ENCODE data around the gene TBXAS1.

Gene TBXAS1

DNA sequence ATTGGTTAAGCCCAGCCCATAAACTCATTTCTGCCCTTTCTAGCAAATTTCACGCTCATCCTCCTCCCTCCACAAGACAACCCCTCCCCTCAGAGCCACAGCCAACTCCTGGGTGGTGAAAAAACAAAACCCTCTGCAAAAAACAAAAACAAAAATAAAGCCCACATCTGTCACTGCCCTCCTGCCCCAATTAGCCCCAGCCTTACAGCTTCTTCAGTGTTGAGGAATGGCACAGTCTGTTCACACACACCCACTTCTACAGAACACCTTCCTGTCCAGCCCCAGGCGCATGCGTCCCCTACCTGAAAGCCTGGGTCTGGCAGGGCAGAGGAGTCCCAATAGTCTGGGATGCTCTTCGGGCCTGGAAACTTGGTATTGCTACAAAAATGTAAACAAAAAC lies 199.2 kb downstream of the TBXAS1 start:
- no peak for DNase-seq

DNA sequence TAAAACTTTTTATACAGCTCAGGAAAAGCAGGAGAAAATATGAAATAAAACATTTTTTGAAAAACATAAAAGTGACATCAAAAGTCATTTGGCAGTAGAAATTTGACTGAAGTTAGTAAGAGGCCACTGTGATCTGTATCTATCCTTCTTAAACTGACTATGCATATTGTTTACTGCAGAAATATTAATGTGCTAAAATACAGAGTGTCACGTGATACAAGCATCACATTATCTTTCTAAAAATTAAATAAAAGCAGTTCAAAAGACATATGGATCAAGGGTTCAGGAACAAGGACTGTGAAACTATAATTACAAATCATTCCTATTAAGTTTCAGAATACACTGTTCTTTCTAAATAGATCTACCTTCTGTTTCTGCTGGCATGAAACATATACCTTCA lies 200.0 kb downstream of the TBXAS1 start:
- DNase-seq = no peak

DNA sequence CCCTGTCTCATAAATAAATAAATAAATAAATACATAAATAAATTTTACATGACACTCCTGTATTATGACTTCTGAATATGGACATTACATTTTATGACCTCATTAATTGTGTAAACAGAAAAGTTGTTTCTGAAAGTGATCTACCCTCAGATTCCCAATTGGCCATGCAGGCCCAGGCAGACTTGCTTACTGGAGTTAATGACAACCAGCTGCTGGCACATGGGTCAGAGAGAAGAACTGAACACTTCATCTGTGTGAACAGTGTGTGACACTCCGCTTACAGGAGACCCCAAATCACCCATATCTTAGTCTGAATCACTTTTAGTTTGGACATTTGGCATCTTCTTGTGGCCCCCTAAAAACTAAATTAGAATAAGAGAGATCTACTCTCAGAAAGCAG lies 202.3 kb downstream of the TBXAS1 start:
- peak; percentile 21 for DNase-seq

GRCh38 chr7:140033036-140033435 lies 204.0 kb downstream of the TBXAS1 start:
- no peak for DNase-seq

GRCh38 chr7:140033779-140034363 lies 204.8 kb downstream of the TBXAS1 start:
- DNase-seq = no peak

GRCh38 chr7:140034421-140034820 lies 205.4 kb downstream of the TBXAS1 start:
- no peak for DNase-seq

DNA sequence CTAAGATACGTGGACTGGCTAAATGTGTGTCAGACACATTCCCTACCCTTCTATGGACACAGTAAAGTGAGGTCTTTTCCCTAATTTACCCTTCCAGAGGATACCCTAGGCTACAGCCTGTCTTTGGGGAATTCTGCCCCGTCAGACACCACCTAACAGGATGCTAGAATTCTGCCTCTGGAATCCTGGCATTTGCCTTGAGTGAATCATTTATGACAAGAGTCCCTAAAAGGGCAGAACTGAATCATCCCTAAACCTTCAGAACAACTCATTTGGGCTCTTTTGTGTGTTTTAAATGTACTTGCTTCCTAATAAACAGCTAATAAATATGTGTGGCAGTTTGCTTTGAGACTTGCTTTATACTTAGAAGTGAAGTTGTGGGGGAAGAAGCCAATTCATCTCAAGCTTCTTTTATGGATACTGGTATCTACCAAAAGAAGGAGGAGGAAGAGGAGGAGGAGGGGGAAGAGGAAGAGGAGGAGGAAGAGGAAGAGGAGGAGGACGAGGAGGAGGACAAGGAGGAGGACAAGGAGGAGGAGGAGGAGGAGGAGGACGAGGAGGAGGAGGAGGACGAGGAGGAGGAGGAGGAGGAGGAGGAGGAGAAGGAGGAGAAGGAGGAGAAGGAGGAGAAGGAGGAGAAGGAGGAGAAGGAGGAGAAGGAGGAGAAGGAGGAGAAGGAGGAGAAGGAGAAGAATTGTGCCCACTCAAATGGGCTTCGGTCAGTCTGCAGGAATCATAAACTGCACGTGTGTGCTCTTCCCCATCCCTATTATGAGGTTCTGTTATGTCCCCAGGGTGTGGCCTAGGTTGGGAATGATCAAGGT lies 206.5 kb downstream of the TBXAS1 start:
- DNase-seq = no peak

- DNase-seq = no peak
These were observed 207.3 kb downstream of the TBXAS1 start for GRCh38 chr7:140036224-140036962.

DNA sequence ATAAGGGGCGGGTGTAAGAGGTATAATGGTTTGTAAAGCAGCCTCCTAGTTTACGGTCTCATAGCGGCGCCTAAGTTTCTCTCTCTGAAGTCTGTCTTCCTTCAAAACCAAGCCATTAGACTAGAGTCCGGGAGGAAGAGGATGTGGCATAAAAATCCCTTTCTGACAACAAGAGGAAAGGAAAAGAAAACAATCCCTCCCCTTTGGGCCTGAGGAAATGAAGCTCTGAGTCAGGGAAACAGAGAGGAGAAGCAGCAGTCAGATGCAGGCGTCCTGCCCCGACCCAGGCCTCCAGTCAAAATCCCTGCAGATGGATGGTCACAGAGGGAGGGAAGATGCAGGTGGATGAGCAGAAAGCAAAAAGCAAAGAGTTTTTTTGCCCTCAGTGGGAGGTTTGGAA lies 210.0 kb downstream of the TBXAS1 start:
- no peak for DNase-seq

DNA sequence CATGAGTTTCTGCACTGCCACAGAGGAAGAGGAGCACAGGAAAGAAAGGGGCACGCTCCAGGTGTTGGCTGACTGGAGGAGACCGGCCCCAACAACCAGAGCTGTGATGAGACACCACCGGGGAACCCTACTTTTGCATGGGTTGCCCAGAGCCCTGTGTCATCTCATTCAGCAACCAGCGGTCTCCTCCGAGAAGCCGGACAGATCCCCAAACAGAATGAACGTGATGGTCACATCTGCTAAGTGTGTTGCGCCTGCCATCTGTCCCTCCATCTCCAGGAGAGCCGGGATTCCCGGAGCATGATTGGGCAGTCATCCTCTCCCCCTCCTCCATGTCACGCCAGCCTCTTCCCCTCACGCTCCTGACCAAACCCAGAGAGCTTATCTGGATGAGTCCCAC lies 210.8 kb downstream of the TBXAS1 start:
- no peak for DNase-seq

DNA sequence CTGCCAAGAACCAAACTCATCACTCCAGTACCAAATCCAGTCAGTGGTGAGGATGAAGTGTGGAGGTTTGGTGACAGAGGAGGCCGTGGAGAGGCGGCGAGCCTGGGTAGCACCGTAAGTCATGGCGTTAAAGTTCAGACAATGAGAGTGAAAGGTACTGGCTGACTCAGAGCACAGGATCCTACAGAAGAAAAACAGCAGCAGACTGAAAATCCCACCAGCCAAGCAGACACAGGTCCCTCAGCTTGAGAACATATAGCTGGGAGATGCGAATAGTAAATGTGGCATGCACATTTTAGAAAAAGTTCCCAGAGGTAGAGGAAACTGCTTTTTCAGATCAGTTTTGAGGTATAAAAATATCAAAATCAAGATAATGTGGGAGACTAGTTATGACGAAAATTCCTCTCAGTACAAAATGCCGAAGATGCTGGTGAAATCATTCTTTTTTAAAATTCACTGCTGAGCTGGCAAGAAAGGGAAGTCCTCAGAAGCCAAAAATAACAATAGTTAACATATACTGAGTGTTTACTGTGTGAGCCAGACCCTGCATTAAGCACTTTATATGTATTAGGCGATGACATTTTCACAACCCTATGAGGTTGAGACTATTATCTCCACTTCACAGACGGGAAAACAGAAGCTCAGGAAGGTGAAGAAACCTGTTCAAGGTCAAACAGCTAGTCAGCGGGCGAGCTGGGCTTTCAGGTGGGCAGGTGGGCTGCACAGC lies 212.8 kb downstream of the TBXAS1 start:
- DNase-seq = no peak

DNA sequence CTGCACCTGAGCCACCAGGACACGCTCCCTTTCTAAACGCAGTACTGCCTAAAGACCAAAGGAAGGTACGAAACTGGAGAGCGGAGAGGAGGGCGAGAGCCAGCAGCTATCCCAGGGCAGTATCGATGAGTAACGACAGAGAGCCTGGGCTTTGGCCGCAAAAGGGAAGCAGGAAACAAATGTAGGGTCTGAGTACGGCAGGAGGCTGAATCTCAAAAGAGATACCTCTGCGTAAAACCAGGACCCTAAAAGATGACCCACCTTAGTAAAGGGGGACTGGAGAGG lies 213.3 kb downstream of the TBXAS1 start:
- no peak for DNase-seq

- no peak for DNase-seq
These were observed 215.2 kb downstream of the TBXAS1 start for GRCh38 chr7:140044251-140044650.

- DNase-seq = no peak
These were observed 216.6 kb downstream of the TBXAS1 start for GRCh38 chr7:140045697-140046096.

GRCh38 chr7:140047197-140047596 lies 218.1 kb downstream of the TBXAS1 start:
- no peak for DNase-seq

- DNase-seq = no peak
These were observed 219.1 kb downstream of the TBXAS1 start for GRCh38 chr7:140048138-140048537.

- DNase-seq = no peak
These were observed 219.9 kb downstream of the TBXAS1 start for GRCh38 chr7:140048989-140049338.

- no peak for DNase-seq
These were observed 220.4 kb downstream of the TBXAS1 start for GRCh38 chr7:140049339-140050024.

GRCh38 chr7:140050100-140050499 lies 221.0 kb downstream of the TBXAS1 start:
- DNase-seq = no peak

GRCh38 chr7:140051820-140052219 lies 222.8 kb downstream of the TBXAS1 start:
- DNase-seq = no peak

- no peak for DNase-seq
These were observed 224.9 kb downstream of the TBXAS1 start for GRCh38 chr7:140053812-140054539.

- DNase-seq = no peak
These were observed 225.7 kb downstream of the TBXAS1 start for GRCh38 chr7:140054751-140055150.

All from NCI-H1105 treated with DMSO at 0.1 percent for 48 hours (cell line).